MCF 10A (cell line): ENCODE results near the gene NOXO1. TPM values are rescaled to one million over a fixed set of nuclear protein-coding genes. Genes with fewer than 3 reads are reported as not detected.
A peak's percentile ranks its signal among the peaks of the same experiment; 100 is the strongest.

Experiments
- BruUV-seq: library from RNA; stranded (reverse); fragments of 400-500 nt; replicated peaks from 2 replicates; lab custom pipeline; 2021; lab: Mats Ljungman, UMichigan
- CTCF ChIA-PET: fragments of 300-600 bp; sonication (Branson Sonifier 250); formaldehyde crosslinking; extraction: SDS; loops from one replicate; lab custom pipeline; 2021; ENCODE audit warnings: antibody characterized with exemption, inconsistent platforms; lab: Yijun Ruan, JAX
- POLR2A ChIA-PET: fragments of 300-600, 350-650 bp; sonication (Branson Sonifier 250); formaldehyde crosslinking; extraction: SDS; loops from one replicate; lab custom pipeline; 2020; ENCODE audit warnings: antibody characterized with exemption, inconsistent platforms; lab: Yijun Ruan, JAX
- DNase-seq: peaks from one replicate; pipeline ENCODE4 v3.0.0-alpha.2; 2018; ENCODE audit not compliant: unreplicated experiment
- H3K27ac Mint-ChIP-seq: one replicate; pipeline ENCODE4 v1.8.0; 2022; ENCODE audit warnings: mild to moderate bottlenecking, low read depth, mixed read lengths; ENCODE audit not compliant: unreplicated experiment
- H3K27me3 Mint-ChIP-seq: one replicate; pipeline ENCODE4 v1.8.0; 2022; ENCODE audit warnings: mixed read lengths; ENCODE audit not compliant: insufficient read depth, unreplicated experiment
- H3K36me3 Mint-ChIP-seq: one replicate; pipeline ENCODE4 v1.8.0; 2022; ENCODE audit warnings: mild to moderate bottlenecking, moderate library complexity, mixed read lengths; ENCODE audit not compliant: insufficient read depth, unreplicated experiment
- H3K4me1 Mint-ChIP-seq: one replicate; pipeline ENCODE4 v1.8.0; 2022; ENCODE audit warnings: mixed read lengths; ENCODE audit not compliant: insufficient read depth, unreplicated experiment
- H3K4me3 Mint-ChIP-seq: one replicate; pipeline ENCODE4 v1.8.0; 2022; ENCODE audit warnings: mild to moderate bottlenecking, moderate library complexity, mixed read lengths; ENCODE audit not compliant: unreplicated experiment
- H3K9me3 Mint-ChIP-seq: one replicate; pipeline ENCODE4 v1.8.0; 2022; ENCODE audit warnings: mixed read lengths; ENCODE audit not compliant: unreplicated experiment
- intact Hi-C: fragments of 100-400 bp; cut with micrococcal nuclease; formaldehyde crosslinking; loops from 2 replicates; pipeline ENCODE4 v1.14.1; 2022
- total RNA-seq: library from RNA; stranded (reverse); gene quantifications from 2 replicates; pipeline ENCODE4 v1.2.3, GENCODE V29; 2022
- TF ChIP-seq, protein P1 (sequence below): fragments of 200-600 bp; IDR thresholded peaks from one replicate; pipeline ENCODE4 v1.8.0; 2022; ENCODE audit warnings: antibody characterized with exemption, mild to moderate bottlenecking; ENCODE audit not compliant: unreplicated experiment

The NOXO1 gene
- total RNA-seq, 1 experiment from 2014 or later = 1.1 TPM

DNA sequence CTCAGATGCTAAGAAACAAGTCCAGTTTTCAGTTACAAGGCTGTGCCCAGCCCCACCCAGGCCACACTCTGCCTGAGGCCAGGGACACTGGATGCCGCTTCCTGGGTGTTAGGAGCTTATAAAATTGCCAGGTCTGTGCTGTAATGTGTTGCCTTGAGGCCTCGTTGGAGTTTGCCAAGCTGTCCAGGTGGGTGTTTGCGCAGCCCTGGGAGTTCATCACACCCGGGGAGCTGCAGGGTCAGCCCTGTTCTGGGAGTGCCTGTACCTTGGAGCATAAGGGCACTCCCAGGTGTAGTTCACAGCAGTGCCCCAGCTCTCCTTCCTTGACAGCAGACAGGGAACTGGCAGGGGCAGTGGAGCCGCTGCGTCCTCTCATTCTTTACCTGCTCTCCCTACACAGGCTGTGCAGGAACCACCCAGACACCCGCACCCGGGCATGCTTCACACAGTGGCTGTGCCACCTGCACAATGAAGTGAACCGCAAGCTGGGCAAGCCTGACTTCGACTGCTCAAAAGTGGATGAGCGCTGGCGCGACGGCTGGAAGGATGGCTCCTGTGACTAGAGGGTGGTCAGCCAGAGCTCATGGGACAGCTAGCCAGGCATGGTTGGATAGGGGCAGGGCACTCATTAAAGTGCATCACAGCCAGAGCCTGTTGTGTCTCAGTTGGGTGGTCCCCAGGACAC, 4.3 kb upstream of the NOXO1 start:
- H3K36me3 Mint-ChIP-seq = peaks cover 34% of the 10 kb centered on the region
- TF ChIP-seq, protein P1, sequence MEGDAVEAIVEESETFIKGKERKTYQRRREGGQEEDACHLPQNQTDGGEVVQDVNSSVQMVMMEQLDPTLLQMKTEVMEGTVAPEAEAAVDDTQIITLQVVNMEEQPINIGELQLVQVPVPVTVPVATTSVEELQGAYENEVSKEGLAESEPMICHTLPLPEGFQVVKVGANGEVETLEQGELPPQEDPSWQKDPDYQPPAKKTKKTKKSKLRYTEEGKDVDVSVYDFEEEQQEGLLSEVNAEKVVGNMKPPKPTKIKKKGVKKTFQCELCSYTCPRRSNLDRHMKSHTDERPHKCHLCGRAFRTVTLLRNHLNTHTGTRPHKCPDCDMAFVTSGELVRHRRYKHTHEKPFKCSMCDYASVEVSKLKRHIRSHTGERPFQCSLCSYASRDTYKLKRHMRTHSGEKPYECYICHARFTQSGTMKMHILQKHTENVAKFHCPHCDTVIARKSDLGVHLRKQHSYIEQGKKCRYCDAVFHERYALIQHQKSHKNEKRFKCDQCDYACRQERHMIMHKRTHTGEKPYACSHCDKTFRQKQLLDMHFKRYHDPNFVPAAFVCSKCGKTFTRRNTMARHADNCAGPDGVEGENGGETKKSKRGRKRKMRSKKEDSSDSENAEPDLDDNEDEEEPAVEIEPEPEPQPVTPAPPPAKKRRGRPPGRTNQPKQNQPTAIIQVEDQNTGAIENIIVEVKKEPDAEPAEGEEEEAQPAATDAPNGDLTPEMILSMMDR = no peak
- H3K9me3 Mint-ChIP-seq = no peaks in the 10 kb centered on the region
- peak overlapping the region; percentile 76 for H3K4me3 Mint-ChIP-seq
- intact Hi-C loops = no loop called here
- no peaks in the 10 kb centered on the region for H3K27me3 Mint-ChIP-seq
- CTCF ChIA-PET = interaction anchor here (0.6 to 1.1 kb wide), 4 partner anchors 39 to 155 kb away, joined by 3 to 5 read pairs (median 4); no protein-coding TSS in a partner anchor
- POLR2A ChIA-PET = interaction anchor here (0.5 to 5.7 kb wide), 13 partner anchors 10 to 203 kb away, joined by 3 to 59 read pairs (median 6); partner anchors contain the start of genes NPW, NUBP2, RPS2 and TBL3
- no peak overlapping the region for H3K27ac Mint-ChIP-seq
- DNase-seq = no peak
- H3K4me1 Mint-ChIP-seq = peaks cover 11% of the 10 kb centered on the region
- no TSS peak for BruUV-seq

DNA sequence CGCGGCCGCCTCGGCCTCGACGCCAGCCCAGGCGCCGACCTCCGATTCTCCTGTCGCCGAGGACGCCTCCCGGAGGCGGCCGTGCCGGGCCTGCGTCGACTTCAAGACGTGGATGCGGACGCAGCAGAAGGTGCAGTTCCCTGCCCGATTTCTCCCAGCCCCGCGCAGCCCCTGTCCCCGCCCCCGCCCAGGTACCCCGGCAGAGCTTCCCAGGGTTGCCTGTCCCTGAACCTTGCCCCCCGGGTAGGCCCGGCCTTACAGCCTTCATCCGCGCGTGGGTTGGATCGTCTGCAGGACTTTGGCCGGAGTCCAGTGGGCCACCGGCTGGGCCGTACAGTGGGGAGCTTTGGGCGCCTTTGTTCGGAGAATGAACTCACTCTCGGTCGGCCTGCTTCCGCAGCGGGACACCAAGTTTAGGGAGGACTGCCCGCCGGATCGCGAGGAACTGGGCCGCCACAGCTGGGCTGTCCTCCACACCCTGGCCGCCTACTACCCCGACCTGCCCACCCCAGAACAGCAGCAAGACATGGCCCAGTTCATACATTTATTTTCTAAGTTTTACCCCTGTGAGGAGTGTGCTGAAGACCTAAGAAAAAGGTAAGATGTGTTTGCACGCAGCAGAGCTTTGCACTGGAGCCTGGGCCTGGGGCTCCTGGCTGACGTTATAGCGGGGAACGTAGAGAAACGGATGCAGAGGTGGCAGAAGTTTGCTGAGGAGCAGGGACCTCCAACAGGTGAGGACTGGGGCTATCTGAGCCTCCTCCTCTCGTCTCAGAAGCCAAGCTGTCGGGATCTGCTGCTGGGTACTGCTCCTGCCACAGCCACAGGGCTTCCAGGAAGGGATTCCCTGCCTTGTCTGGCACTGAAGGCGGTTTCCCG, 3.3 kb upstream of the NOXO1 start:
- no peaks in the 10 kb centered on the region for H3K9me3 Mint-ChIP-seq
- H3K27me3 Mint-ChIP-seq = no peaks in the 10 kb centered on the region
- H3K27ac Mint-ChIP-seq = no peak overlapping the region
- BruUV-seq = TSS peak; percentile 25
- H3K4me3 Mint-ChIP-seq = peak overlapping the region; percentile 76
- POLR2A ChIA-PET = interaction anchor here (0.6 to 5.7 kb wide), 20 partner anchors 9 to 254 kb away, joined by 3 to 59 read pairs (median 4); partner anchors contain the start of genes NUBP2, RPS2, TBL3 and TRAF7
- intact Hi-C loops = no loop called here
- DNase-seq = no peak
- H3K36me3 Mint-ChIP-seq = peaks cover 39% of the 10 kb centered on the region
- peaks cover 11% of the 10 kb centered on the region for H3K4me1 Mint-ChIP-seq
- CTCF ChIA-PET = interaction anchor here (1.0 kb wide), 1 partner anchor 155 kb away, joined by 4 read pairs; no protein-coding TSS in a partner anchor
- TF ChIP-seq, protein P1 = no peak

DNA sequence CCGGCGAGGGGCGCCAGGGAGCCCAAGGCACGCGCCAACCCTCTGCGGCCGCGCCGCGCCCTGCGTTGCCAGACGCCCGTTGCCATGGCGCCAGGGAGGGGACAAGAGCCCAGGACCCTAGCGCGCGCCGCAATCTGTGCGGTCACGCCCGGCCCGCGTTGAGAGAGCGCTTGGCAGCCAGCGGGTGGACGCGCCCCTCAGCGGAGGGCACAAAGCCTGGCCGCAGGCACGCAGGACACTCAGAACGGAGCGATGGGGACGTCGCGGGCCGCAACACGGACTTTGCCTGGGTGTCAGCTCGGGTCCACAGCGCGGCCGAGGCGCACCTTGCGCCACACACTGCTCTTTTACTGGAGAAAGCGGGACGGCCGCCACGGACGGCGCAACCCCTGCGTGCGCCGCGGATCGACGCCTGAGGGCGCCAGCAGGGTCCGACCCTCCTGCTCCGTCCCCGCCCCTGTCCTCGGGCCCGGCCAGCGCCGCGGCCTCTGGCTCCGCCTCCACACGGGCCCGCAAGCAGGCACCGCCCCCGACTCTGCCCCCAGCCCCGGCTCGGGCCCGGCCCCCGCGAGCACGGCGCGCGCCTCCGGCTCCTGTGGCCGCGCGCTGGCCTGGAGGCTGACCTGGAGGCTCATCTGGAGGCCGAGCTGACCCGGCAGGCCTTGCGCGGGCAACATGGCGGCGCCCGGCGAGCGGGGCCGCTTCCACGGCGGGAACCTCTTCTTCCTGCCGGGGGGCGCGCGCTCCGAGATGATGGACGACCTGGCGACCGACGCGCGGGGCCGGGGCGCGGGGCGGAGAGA, 2.5 kb upstream of the NOXO1 start, which contains the start of gene GFER:
TSS of gene GFER (plus strand) at position 650 of the 803 bp plus-strand sequence. CDS start at position 676, 26 bp downstream.
- DNase-seq = peak; percentile 82
- ChIA-PET POLR2A (interaction anchor here (0.7 to 5.7 kb wide), 16 partner anchors 10 to 255 kb away, joined by 3 to 59 read pairs (median 4); partner anchors contain the start of genes RPS2, TBL3, TRAF7 and ZNF598), CTCF (interaction anchor here (0.6 to 1.0 kb wide), 2 partner anchors 47 to 156 kb away, joined by 3 to 4 read pairs; no protein-coding TSS in a partner anchor)
- Mint-ChIP-seq H3K27ac (no peak within 1 kb of the TSS), H3K4me1 (peaks cover 10% of the 10 kb centered on the region), H3K36me3 (peaks cover 41% of the 10 kb centered on the region), H3K27me3 (no peaks in the 10 kb centered on the region), H3K4me3 (peak within 1 kb of the TSS; percentile 76), H3K9me3 (no peaks in the 10 kb centered on the region)
- intact Hi-C loops = no loop called here
- no TSS peak for BruUV-seq
- TF ChIP-seq, protein P1 = no peak
